Measurements from ENCODE around the gene COL4A3.

DNA sequence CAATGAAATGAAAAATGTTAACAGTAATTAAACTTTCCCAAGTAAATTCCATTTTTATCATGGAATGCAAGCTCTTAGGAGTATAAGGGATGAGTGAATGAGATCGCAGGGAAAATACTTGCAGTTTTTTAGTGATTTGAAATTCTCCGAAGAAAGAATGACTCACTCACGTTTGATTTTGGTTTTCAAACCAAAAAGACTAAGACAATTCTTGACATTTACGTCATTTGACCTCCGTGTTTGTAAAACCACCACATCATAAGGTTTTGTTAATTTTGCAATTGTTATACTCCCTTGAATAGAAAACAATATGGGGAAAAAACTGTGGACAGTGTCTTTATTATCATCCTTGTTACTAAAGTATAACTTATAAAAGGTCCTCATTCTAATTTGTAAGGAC, 29.8 kb upstream of the COL4A3 start:
- TF ChIP-seq ZNF565 (CRISPR knock-in tag; conservative IDR thresholded peaks at IDR 0.05; ENCODE audit: low read depth), result no peak
- TF ChIP-seq TOX (CRISPR knock-in tag; IDR thresholded peaks at IDR 0.05; ENCODE audit: borderline replicate concordance), result no peak
- TF ChIP-seq, protein P1, sequence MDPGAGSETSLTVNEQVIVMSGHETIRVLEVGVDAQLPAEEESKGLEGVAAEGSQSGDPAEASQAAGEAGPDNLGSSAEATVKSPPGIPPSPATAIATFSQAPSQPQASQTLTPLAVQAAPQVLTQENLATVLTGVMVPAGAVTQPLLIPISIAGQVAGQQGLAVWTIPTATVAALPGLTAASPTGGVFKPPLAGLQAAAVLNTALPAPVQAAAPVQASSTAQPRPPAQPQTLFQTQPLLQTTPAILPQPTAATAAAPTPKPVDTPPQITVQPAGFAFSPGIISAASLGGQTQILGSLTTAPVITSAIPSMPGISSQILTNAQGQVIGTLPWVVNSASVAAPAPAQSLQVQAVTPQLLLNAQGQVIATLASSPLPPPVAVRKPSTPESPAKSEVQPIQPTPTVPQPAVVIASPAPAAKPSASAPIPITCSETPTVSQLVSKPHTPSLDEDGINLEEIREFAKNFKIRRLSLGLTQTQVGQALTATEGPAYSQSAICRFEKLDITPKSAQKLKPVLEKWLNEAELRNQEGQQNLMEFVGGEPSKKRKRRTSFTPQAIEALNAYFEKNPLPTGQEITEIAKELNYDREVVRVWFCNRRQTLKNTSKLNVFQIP (CRISPR knock-in tag; IDR thresholded peaks at IDR 0.05; ENCODE audit: borderline replicate concordance, low read depth), result no peak
- TF ChIP-seq BACH2 (CRISPR knock-in tag; IDR thresholded peaks at IDR 0.05; ENCODE audit: borderline replicate concordance), result no peak
- no peak for TF ChIP-seq OSR1 (CRISPR knock-in tag; IDR thresholded peaks at IDR 0.05)
- no peak for TF ChIP-seq ESRRG (CRISPR knock-in tag; IDR thresholded peaks at IDR 0.05)
- TF ChIP-seq, protein P2, sequence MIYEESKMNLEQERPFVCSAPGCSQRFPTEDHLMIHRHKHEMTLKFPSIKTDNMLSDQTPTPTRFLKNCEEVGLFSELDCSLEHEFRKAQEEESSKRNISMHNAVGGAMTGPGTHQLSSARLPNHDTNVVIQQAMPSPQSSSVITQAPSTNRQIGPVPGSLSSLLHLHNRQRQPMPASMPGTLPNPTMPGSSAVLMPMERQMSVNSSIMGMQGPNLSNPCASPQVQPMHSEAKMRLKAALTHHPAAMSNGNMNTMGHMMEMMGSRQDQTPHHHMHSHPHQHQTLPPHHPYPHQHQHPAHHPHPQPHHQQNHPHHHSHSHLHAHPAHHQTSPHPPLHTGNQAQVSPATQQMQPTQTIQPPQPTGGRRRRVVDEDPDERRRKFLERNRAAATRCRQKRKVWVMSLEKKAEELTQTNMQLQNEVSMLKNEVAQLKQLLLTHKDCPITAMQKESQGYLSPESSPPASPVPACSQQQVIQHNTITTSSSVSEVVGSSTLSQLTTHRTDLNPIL (CRISPR knock-in tag; IDR thresholded peaks at IDR 0.05; ENCODE audit: low read depth), result no peak
- TF ChIP-seq GLIS3 (CRISPR knock-in tag; IDR thresholded peaks at IDR 0.05), result no peak

All from SK-N-SH treated with all-trans-retinoic acid at 6 μM for 48 hours (cell line).